Peyer's patch (tissue), 4 donors: ENCODE measurements around the gene ZBTB16.

Experiments
- POLR2A ChIP-seq, 2 donors: fragments of 450-650 bp; IDR thresholded peaks; one replicate each; pipeline ENCODE4 v1.5.1; 2017; ENCODE audit warnings: antibody characterized with exemption in 2 of 2, mild to moderate bottlenecking in 2 of 2, moderate library complexity in 2 of 2
- TF ChIP-seq, protein P1 (sequence below), 6 experiments: fragments of 450-650 bp in 4 of 6; fragments of 200-600 bp in 2 of 6; sonication (generic) in 1 of 6; IDR thresholded peaks; one replicate each; pipeline ENCODE4 v1.5.1; 2017 to 2019; ENCODE audit warnings: antibody characterized with exemption in 6 of 6, mild to moderate bottlenecking in 3 of 6, moderate library complexity in 1 of 6

- no peak for TF ChIP-seq POLR2A (IDR thresholded peaks at IDR 0.05)
- TF ChIP-seq, protein P1, sequence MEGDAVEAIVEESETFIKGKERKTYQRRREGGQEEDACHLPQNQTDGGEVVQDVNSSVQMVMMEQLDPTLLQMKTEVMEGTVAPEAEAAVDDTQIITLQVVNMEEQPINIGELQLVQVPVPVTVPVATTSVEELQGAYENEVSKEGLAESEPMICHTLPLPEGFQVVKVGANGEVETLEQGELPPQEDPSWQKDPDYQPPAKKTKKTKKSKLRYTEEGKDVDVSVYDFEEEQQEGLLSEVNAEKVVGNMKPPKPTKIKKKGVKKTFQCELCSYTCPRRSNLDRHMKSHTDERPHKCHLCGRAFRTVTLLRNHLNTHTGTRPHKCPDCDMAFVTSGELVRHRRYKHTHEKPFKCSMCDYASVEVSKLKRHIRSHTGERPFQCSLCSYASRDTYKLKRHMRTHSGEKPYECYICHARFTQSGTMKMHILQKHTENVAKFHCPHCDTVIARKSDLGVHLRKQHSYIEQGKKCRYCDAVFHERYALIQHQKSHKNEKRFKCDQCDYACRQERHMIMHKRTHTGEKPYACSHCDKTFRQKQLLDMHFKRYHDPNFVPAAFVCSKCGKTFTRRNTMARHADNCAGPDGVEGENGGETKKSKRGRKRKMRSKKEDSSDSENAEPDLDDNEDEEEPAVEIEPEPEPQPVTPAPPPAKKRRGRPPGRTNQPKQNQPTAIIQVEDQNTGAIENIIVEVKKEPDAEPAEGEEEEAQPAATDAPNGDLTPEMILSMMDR (IDR thresholded peaks at IDR 0.05) = no peak
These were observed 103.7 kb downstream of the ZBTB16 start for GRCh38 chr11:114163229-114163631.
